Caco-2 (cell line): ENCODE data around the gene LNPK. TPM values are rescaled to one million over a fixed set of nuclear protein-coding genes. Genes with fewer than 3 reads are reported as not detected.
A peak's percentile ranks its signal among the peaks of the same experiment; 100 is the strongest.

Experiments used
- BruUV-seq: library from RNA; stranded (reverse); fragments of 400-500 nt; replicated peaks from 2 replicates; lab custom pipeline; 2021; lab: Mats Ljungman, UMichigan
- CTCF ChIA-PET: fragments of 300-600 bp; sonication (Branson Sonifier 250); formaldehyde crosslinking; loops from one replicate; lab custom pipeline; 2022; ENCODE audit warnings: antibody characterized with exemption; lab: Charles Lee
- POLR2A ChIA-PET: fragments of 300-600 bp; sonication (Branson Sonifier 250); formaldehyde crosslinking; loops from one replicate; lab custom pipeline; 2022; ENCODE audit warnings: antibody characterized with exemption; lab: Charles Lee
- DNase-seq, 2 experiments: peaks; one replicate each; pipeline versions ENCODE4 v3.0.0 to v3.0.0-alpha.2; 2020 to 2022
- H3K27me3 ChIP-seq: replicated peaks from 2 replicates; pipeline ENCODE4 v1.6.0; 2011; ENCODE audit warnings: low read length; ENCODE audit not compliant: control insufficient read depth, insufficient read depth
- H3K36me3 ChIP-seq: 2 replicates; pipeline ENCODE4 v1.5.1; 2011; ENCODE audit warnings: low read length; ENCODE audit not compliant: control insufficient read depth, insufficient read depth
- H3K4me1 ChIP-seq: fragments of 250-450 bp; sonication (Bioruptor Pico); 2 replicates; pipeline ENCODE4 v1.5.1; 2020; ENCODE audit warnings: mild to moderate bottlenecking
- H3K4me3 ChIP-seq: 2 replicates; pipeline ENCODE4 v1.5.1; 2011; ENCODE audit warnings: low read depth, mild to moderate bottlenecking, control low read depth, low read length
- H3K9me3 ChIP-seq: fragments of 250-450 bp; sonication (Bioruptor Pico); 2 replicates; pipeline ENCODE4 v1.5.1; 2020; ENCODE audit warnings: mild to moderate bottlenecking, moderate library complexity
- H3K27ac Mint-ChIP-seq: one replicate; pipeline ENCODE4 v1.8.0; 2022; ENCODE audit warnings: mixed read lengths; ENCODE audit not compliant: unreplicated experiment
- H3K27me3 Mint-ChIP-seq: one replicate; pipeline ENCODE4 v1.8.0; 2022; ENCODE audit warnings: mixed read lengths; ENCODE audit not compliant: insufficient read depth, unreplicated experiment
- H3K36me3 Mint-ChIP-seq: one replicate; pipeline ENCODE4 v1.8.0; 2022; ENCODE audit warnings: mild to moderate bottlenecking, mixed read lengths; ENCODE audit not compliant: insufficient read depth, unreplicated experiment
- H3K4me1 Mint-ChIP-seq: one replicate; pipeline ENCODE4 v1.8.0; 2022; ENCODE audit warnings: low read depth, mixed read lengths; ENCODE audit not compliant: unreplicated experiment
- H3K4me3 Mint-ChIP-seq: one replicate; pipeline ENCODE4 v1.8.0; 2022; ENCODE audit warnings: mild to moderate bottlenecking, moderate library complexity, mixed read lengths; ENCODE audit not compliant: unreplicated experiment
- H3K9me3 Mint-ChIP-seq: one replicate; pipeline ENCODE4 v1.8.0; 2022; ENCODE audit warnings: mixed read lengths; ENCODE audit not compliant: unreplicated experiment
- intact Hi-C: fragments of 100-400 bp; cut with micrococcal nuclease; formaldehyde crosslinking; loops from one replicate; pipeline ENCODE4 v1.10.0; 2022; ENCODE audit not compliant: unreplicated experiment
- total RNA-seq: library from RNA; stranded (reverse); gene quantifications from 2 replicates; pipeline ENCODE4 v1.2.3, GENCODE V29; 2022
- TF ChIP-seq, protein P1 (sequence below), 2 experiments: fragments of 200-600 bp in 1 of 2; IDR thresholded peaks; 1 replicate in 1 of 2; 2 replicates in 1 of 2; pipeline versions ENCODE4 v1.5.1 to v1.8.0; 2011 to 2022; ENCODE audit warnings: antibody characterized with exemption in 1 of 2, control low read depth in 1 of 2, inconsistent platforms in 1 of 2, low read depth in 1 of 2, low read length in 1 of 2, mild to moderate bottlenecking in 1 of 2, moderate library complexity in 1 of 2; ENCODE audit not compliant: insufficient read depth in 1 of 2, severe bottlenecking in 1 of 2, unreplicated experiment in 1 of 2

LNPK gene
- total RNA-seq, 1 experiment from 2014 or later, result 19.1 TPM

DNA sequence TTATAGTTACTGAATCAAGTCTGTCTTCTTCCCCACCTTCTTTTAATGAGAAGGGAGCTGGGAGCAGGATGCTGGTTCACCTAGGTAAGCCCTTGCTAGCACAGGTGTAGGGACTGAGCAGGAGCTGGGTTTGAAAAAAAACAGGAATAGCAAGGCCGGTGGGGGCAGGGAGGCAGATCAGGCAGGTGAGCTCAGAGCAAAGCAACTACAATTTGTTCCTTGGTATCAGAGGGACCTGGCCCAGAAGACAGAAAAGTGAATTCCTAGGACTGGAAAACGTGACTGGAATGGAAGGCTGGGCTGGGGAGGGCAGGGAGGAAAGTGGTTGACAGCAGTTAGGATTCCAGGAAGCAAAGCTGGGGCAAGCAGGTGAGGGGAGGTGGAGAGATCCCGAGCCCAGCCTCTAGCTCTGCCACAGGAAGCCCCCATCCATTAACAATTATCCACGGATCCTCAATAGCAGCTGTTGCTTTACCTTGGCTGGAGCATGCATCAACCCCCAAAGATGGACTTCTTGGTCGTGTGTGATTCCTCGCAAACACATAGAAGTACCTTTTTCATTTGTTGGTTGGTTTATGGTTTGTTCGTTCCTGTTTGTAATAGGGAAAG lies 118.4 kb downstream of the LNPK start:
- POLR2A ChIA-PET, result no interaction called here
- BruUV-seq, result no TSS peak
- intact Hi-C loops, result loop anchor here (10.0 kb wide), 1 partner anchor 201 kb away; the partner anchor contains the start of gene EVX2
- peaks cover 10% of the 10 kb centered on the region for H3K27me3 Mint-ChIP-seq
- Histone ChIP-seq H3K36me3 (no peaks in the 10 kb centered on the region), H3K4me3 (no peak overlapping the region), H3K27me3 (no peaks in the 10 kb centered on the region; the same call in 1 of the 2 replicates), H3K4me1 (no peaks in the 10 kb centered on the region), H3K9me3 (no peaks in the 10 kb centered on the region)
- no peak for DNase-seq
- no peaks in the 10 kb centered on the region for H3K36me3 Mint-ChIP-seq
- H3K9me3 Mint-ChIP-seq, result no peaks in the 10 kb centered on the region
- H3K4me3 Mint-ChIP-seq, result no peak overlapping the region
- no peaks in the 10 kb centered on the region for H3K4me1 Mint-ChIP-seq
- CTCF ChIA-PET, result no interaction called here
- H3K27ac Mint-ChIP-seq, result no peak overlapping the region
- TF ChIP-seq, protein P1, sequence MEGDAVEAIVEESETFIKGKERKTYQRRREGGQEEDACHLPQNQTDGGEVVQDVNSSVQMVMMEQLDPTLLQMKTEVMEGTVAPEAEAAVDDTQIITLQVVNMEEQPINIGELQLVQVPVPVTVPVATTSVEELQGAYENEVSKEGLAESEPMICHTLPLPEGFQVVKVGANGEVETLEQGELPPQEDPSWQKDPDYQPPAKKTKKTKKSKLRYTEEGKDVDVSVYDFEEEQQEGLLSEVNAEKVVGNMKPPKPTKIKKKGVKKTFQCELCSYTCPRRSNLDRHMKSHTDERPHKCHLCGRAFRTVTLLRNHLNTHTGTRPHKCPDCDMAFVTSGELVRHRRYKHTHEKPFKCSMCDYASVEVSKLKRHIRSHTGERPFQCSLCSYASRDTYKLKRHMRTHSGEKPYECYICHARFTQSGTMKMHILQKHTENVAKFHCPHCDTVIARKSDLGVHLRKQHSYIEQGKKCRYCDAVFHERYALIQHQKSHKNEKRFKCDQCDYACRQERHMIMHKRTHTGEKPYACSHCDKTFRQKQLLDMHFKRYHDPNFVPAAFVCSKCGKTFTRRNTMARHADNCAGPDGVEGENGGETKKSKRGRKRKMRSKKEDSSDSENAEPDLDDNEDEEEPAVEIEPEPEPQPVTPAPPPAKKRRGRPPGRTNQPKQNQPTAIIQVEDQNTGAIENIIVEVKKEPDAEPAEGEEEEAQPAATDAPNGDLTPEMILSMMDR (IDR thresholded peaks at IDR 0.05; ENCODE audit: insufficient read depth in 1 of 2, low read depth in 1 of 2, low read length in 1 of 2, severe bottlenecking in 1 of 2, unreplicated experiment in 1 of 2), result no peak

DNA sequence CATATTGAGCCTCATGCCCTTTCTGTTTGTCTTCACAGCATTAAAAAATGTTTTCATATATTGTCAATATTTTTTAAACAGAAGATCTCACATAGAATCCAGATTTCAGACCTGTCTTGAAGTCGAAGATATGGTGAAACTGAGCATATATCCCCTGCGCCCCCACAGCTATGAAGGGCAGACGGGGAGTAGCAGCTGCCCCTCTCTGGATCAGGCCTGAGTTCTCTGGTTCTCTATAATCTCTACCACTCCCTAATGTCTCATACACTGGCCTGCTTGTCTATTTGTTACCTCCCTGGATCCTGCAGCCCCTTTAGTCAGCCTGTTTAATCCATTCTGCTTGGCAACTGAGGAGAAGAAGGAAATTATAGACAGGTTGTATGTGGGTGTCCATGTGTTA lies 122.4 kb downstream of the LNPK start:
- Histone ChIP-seq H3K9me3 (no peaks in the 10 kb centered on the region), H3K27me3 (no peaks in the 10 kb centered on the region; the same call in 1 of the 2 replicates), H3K4me3 (no peak overlapping the region), H3K4me1 (no peaks in the 10 kb centered on the region), H3K36me3 (no peaks in the 10 kb centered on the region)
- no TSS peak for BruUV-seq
- Mint-ChIP-seq H3K4me3 (no peak overlapping the region), H3K36me3 (no peaks in the 10 kb centered on the region), H3K27ac (no peak overlapping the region), H3K27me3 (peaks cover 8% of the 10 kb centered on the region), H3K4me1 (no peaks in the 10 kb centered on the region), H3K9me3 (no peaks in the 10 kb centered on the region)
- intact Hi-C loops, result loop anchor here (10.0 kb wide), 1 partner anchor 205 kb away; the partner anchor contains the start of gene EVX2
- TF ChIP-seq, protein P1 (IDR thresholded peaks at IDR 0.05; ENCODE audit: insufficient read depth in 1 of 2, low read depth in 1 of 2, low read length in 1 of 2, severe bottlenecking in 1 of 2, unreplicated experiment in 1 of 2), result peak in 1 of 2 experiments; percentile 6
- ChIA-PET CTCF (no interaction called here), POLR2A (no interaction called here)
- no peak for DNase-seq

DNA sequence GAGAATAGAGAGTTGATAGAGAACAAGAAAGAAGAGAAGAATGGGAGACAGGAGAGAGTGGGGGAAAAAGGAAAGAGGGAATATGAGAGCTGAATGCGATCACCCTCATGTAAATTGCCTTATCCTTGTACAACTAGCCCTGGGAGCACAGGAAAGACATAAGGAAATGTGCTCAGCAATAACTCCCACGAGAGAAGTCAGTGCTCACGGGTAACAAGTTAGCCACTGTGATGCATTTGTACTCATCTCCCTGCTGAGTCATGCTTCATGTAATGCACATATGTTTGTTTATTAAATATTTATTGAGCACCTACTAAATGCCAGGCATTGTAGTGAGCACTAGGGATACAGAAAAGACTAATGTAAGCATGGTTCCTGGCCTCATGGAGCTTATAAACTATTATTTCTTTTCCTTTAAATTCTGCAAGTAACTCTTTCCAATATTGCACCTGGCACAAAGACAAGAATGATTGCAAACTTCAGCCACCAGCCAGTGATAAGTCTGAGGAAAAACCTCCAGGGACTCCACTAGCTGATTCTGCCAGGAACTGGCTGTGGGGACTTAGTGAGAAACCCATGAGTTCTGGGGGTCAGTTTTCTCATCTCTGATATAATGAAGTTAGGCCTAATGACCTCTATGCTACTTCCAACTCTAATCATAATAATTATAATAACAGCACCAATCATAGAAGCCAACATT lies 124.1 kb downstream of the LNPK start:
- Mint-ChIP-seq H3K27me3 (peaks cover 12% of the 10 kb centered on the region), H3K4me1 (no peaks in the 10 kb centered on the region), H3K4me3 (no peak overlapping the region), H3K36me3 (no peaks in the 10 kb centered on the region), H3K27ac (no peak overlapping the region), H3K9me3 (no peaks in the 10 kb centered on the region)
- BruUV-seq, result no TSS peak
- no peaks in the 10 kb centered on the region for H3K9me3 ChIP-seq
- no peaks in the 10 kb centered on the region for H3K27me3 ChIP-seq
- TF ChIP-seq, protein P1 (IDR thresholded peaks at IDR 0.05; ENCODE audit: insufficient read depth in 1 of 2, low read depth in 1 of 2, low read length in 1 of 2, severe bottlenecking in 1 of 2, unreplicated experiment in 1 of 2), result no peak
- no peak for DNase-seq
- ChIA-PET POLR2A (no interaction called here), CTCF (no interaction called here)
- intact Hi-C loops, result no loop called here
- H3K4me3 ChIP-seq, result no peak overlapping the region
- H3K4me1 ChIP-seq, result no peaks in the 10 kb centered on the region
- no peaks in the 10 kb centered on the region for H3K36me3 ChIP-seq
